Measurements from ENCODE around the gene QSOX2.
"Not testable (repeated sequence)": the region's sequence is repeated elsewhere in the genome, so short reads cannot be mapped to it uniquely, and the experiment has no call there.

The QSOX2 gene

DNA sequence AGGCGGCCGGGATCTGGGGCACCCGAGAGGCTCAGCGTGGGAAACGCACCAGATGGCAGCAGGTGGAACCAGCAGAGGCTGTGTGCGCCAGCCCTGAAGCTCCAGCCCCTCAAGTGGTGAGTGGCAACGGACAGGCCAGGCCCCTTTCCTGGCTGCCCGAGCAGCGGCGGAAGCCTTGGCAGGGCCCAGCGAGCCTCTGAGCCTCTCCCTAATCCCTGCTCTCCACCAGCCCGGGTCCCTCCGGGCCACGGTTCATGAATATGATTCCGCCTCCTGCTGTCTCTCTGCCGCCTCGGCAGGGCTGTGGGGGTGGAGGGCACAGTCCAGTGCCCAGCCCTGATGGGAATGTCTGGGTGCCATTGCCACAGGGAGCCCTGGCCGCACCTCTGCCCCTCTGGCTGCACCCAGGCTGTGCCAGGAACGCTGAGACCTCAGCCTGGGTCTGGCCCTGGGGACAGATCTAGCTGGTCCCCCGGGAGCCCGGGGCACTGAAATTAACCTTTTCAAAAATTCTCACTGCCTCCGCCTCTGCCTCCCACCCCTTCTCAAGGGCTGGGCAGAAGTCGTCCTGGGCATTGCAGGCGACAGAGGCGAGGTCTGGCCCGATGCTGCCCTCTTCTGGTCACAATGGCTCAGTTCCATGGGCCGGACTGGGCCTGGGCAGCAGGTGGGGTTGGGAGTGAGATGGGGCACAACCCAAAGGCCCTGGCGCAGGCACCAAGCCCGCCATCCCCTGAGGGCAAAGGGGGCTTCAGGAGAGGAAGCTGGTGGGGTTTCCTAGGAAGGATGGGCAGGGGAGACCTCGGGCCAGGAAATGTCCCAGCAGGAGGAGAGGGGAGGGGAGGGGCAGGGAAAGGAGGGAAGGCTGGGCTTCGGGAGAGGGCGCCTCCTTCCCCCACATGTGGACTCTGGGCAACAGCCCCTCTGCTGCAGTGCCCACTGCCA, 38.0 kb upstream of the QSOX2 start:
- peak; percentile 93 for DNase-seq (ENCODE audit: low spot score)

DNA sequence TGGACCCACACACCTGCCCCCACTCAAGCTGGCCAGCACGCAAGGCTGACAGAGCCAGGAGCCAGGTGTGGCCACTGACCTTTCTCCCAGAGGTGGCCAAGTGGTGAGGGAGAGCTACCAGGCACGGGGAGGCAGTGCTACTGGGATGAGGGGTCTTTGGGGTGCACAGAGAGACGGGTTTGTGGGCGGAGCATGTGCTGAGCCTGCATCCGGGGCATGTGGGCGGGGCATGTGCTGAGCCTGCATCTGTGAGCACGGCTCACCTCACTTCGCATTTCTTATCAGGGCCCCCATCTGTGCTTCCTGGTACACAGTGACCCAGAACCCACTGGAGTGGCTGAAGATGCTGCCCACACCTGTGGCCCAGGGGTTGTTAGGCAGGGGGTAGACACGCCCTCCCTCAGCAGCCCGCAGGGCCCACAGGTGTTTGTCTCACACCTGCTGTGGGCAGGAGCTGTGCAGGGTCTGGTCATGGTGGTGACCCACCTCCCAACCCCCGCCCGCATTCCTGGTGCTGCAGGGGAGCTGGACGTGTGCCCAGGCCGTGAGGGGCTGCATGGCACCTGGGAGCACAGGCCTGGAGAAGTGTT, 36.8 kb upstream of the QSOX2 start:
- DNase-seq (ENCODE audit: low spot score) = no peak

DNA sequence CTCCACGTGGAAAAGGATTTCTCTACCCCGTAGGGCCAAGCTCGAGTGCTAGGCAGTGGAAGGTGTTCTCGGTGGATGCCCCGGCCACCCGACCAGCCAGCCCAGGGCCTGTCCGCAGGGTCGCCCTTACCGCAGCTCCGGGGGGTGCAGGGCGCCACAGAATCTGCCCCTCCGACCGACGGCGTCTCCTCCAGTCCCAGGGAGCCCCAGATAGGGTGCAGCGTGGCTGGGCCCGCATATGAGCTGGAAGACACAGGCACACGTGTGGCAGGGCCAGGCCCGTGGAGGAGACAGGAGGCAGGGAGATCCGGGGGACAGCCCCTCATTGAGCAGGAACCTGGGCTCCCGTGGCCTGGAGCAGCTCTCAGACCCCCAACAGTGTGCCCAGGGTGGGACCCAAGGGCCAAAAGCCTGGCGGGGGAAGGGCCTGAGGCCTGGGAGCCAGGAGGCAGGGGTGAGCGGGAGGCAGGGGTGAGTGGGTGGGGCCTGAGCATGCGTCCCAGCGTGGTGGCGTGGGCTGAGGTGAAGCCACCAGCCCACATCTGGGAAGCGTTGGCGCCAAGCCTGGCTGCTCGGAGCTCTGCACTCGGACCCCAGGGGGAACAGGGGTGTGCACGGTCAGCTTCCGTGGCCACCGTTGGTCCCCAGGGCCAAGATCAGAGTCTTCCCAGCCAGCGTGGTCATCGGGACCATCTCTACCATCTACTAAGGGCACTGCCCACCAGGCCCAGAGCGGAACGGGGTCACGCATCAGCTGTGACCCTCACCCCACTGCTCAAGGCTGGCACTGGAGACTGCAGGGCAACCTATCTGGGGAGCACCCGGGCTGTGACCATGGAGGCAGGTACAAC, 36.0 kb upstream of the QSOX2 start:
- no peak for DNase-seq (ENCODE audit: low spot score)

DNA sequence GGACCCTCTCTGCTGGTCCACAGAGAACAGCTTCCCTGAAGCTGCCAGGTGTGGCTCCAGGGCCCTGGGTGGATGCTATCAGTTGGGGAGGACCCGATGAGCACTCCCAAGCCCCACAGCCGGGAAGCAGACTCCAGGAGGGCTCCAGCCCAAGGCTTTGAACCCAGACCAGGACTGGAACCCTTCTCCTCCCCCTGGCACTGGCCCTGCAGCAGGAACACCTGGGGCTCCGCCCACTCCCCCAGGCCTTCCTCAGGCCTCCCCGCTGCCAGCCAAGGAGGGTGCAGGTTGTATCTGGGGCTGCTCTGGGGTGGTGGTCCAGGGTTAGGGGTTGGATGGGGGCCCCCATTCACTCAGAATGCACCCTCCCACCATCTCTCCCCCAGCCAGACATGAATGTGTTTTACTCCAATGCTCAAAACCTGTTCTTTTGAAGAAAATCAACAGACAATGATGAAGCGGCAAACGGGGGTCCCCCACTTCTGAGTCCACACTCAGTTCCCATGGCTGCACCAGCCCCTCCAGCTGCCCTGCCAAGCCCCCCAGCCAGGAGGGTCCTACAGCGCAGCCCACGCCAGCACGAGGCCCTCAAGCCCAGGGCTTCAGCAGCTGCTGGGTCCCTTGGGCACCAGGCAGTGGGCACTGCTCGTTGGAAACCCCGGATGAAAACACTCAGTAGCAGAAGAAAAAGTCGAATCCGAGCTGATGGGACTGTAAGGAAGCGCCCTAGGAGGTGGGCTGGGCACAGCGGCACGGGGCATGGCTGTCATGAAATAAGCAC, 35.1 kb upstream of the QSOX2 start:
- DNase-seq (ENCODE audit: low spot score) = no peak

DNA sequence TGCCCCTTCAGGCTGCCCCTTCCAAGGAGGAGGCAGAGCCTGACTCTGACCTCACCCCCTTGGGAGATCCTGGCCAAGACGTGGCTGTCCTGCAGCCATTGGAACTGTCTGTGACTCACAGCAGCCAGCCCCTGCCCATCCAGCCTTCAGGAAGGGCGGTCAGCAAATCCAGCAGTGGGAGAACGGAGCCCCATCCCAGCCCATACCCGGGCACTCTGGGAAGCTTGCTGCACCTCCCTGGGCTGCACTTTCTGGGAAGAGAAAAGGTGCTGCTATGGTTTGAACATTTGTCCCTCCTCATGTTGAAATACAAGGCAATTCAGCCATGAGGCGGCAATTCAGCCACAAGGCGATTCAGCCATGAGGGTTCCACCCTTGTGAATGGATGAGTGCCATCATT, 33.9 kb upstream of the QSOX2 start:
- no peak for DNase-seq (ENCODE audit: low spot score)

DNA sequence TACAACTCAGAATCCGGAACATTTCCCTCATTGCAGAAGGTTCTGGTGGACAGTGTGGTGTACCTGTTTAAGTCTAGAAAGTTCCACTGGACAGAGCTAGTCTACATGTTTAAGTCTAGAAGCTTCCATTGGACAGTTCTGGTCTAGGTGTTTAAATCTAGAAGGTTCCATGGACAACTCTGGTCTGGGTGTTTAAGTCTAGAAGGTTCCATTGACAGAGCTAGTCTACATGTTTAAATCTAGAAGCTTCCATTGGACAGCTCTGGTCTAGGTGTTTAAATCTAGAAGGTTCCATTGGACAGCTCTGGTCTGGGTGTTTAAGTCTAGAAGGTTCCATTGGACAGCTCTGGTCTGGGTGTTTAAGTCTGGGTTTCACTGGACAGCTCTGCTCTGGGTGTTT, 33.3 kb upstream of the QSOX2 start:
- DNase-seq (ENCODE audit: low spot score) = no peak

DNA sequence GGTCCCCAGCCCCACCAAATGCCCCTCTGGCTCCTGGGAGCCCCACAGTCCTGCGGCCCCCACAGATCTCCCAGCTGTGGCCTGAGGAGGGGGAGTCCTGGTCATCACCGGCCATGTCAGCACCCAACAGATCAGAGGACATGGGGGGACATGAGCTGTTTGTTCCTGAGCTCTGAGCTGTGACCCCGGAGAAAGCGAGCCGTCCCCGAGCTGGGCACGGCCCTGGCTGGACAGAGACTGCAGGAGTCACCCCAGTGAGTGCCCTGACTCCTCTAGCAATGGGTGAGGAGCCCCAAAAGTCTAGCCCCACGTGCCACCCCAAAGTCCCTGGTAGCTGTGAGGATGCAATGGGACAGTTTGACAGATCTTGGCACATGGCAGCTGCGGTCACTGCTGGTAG, 32.6 kb upstream of the QSOX2 start:
- DNase-seq (ENCODE audit: low spot score) = no peak

DNA sequence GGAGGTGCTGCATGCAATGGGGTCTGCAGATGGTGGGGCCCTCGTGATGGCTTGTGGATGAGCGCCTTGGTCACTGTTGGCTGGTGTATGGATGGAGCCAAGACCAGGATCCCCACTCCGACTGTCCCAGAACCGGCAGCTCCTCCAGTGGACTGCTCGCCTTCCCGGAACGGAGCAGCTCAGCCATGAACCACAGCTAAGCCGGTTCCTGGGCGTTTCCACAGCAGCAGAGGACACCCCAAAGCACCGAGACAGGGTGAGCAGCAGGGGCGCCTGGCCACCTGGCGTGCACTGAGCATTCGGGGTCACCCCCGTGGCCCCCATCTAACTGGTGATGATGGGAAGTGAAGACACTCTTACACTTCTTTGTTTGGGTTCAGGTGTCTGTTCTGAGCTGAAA, 32.1 kb upstream of the QSOX2 start:
- DNase-seq (ENCODE audit: low spot score) = no peak

DNA sequence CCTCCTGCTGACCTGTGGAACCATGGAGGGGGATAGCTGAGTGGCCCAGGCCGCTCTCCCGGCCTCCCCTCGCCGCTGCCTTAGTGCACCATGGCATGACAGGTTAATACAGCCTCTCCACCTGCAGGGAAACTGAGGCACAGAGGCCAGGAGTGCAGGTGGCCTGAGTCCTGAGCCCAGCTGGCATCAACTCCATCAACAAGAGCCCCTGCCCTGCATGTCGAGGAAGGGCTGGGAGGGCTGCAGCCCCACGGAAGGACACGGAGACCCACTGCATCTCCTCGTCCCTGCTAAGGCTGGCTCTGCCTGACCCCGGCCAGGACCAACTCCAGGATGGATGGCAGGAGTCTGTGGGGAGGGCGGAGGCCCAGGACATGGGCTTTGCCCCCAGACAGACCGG, 31.1 kb upstream of the QSOX2 start:
- DNase-seq (ENCODE audit: low spot score) = no peak

DNA sequence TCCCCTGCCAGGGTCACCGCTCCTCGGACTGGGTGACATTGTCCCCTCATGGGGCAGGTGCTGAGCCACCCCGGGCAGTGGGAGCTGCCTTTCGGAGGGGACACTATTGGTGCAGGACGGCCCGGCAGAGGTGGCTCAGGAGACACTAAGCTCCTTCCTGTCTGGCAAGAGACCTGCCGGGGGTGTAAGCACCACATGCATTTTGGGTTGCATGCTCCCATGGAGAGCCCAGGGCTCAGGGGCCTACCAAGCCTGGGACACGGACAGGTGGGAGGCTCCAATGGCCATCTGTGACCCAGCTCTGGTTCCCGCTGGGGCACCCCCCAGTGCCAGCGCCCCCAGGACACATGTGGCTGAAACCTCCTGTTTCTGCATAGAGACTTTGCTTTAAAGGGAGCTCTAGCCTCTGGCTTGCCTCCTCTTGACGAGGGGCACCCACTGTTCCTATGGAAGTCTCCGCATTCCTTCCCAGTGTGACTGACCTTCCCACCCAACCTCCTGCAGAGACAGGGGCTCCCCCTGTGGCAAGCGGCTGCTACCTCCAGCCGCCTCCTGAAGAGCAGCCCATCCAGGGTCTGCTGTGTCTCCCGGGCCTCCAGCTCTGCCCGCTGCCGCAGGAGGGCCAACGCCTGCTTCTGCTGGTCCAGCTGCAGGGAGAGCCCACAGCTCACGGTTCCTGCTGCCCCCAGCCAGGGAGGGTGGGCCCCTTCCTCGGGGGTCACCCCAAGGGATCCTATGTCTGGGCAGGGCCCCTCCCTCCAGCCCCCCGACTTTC, 30.2 kb upstream of the QSOX2 start:
- DNase-seq (ENCODE audit: low spot score) = no peak

DNA sequence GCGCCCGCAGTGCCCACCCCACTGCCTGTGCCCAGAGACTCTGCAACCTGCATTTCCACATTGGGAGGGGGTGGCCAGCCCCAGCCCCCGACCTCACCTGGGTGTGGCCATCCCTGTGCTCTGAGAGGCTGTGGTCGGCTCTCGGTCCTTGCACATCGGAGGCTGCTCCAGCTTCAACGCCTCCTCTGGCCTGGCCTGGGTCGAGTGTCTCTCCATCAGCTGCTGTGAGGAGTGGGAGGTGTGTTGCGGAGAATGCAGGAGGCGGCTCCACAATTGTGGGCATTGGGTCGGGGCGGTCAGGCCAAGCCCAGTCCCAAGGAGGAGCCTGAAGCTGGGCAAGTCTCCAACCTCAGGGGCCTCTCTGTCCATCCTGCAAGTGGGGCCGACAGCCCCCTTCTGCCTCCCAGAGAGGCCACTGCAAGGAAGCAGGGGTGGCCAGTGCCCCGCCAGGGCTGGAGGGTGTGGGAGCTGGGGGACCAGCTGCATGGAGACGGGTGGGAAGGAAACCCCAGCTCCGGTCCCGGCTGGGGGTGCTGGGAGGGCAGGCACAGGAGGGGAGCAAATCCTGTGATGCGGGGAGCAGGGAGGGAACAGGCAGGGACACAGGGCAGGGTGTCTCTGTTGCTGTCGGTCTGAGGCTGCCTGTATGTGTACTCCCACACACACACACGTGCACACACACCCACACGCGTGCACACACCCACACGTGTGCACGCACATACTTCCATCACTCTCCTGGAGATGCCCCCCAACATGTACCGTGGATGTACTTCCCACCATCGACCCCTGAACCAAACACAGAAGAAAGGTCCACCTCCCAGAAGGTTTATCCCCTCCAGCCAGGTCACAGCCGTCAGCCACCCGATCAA, 29.4 kb upstream of the QSOX2 start:
- DNase-seq (ENCODE audit: low spot score) = no peak

DNA sequence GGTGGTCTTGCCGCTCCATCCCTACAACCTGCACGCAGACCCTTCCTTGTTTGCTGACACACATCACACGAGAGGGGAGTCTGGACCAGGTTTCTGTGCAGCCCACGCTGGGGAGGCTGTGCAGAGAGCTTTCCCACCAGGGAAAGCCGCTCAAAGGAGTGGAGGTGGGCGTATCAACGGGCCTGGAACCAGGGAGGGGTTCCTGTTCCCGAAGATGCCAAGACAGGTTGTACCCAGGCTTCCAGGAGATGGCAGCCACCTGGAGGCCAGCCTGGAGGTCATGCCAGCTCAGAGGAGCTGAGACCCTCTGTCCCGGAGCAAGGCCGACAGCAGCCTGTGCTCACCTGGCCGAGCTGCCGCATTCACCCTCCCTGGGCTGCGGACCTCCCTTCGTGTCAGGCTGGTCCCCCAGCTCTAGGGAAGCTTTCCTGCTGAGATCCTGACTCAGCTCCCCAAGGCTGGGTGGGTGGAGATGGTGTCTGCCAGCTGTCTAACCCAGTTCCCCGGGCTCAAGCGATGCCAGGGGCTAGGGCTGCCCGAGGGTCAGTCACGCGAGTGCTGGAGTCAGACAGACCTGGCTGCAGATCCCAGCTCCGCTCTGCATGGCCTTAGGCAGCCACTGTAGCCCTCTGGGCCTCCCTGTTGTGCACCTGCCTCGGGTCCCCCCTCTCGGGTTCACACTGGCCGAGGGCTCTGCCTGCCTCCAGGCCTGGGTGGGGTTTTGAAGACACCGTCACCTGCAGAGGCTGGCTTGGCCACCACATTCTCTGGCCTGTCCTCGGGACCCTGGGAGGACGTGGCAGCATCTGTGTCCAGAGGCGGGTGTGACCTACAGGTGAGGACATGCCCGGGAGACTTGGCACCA, 28.5 kb upstream of the QSOX2 start:
- no peak for DNase-seq (ENCODE audit: low spot score)

DNA sequence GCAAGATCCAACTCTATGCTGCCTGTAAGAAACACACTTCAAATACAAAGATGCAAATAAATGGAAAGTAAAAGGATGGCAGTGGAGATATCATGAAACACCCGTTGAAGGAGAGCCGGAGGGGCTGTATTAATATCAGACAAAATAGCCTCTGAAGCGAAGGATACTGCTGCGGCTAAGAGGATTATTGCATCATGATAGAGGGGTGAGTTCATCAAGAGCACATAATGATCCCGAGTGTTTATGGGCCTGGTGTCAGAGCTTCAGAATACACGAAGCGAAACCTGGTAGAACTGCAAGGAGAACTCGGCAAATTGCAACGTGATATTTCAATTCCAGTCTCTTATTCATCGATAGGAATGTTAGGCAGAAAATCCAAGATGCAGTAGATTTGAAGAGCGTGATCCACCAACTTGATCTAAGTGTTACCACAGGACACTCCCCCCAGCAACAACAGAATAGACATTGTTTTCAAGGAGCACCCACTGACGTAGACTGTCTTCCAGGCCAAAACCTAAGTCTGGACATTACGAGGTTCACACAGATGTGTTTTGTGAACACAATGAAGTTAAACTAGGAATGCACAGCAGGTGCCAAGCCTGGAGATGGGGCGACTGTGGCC, 27.7 kb upstream of the QSOX2 start:
- no peak for DNase-seq (ENCODE audit: low spot score)

DNA sequence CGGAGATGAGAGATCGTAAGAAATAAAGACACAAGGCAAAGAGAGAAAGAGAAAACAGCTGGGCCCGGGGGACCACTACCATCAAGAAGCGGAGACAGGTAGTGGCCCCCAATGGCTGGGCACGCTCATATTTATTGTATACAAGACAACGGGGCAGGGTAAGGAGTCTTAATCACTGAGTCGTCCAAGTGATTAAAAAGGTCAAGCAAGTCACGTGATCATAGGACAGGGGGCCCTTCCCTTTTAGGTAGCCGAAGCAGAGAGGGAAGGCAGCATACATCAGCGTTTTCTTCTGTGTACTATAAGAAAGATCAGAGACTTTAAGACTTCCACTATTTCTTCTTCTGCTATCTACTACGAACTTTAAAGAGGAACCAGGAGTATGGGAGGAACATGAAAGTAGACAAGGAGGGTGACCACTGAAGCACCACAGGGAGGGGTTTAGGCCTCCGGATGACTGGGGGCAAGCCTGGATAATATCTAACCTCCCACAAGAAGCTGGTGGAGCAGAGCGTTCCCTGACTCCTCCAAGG, 24.6 kb upstream of the QSOX2 start:
- DNase-seq (ENCODE audit: low spot score) = no peak

DNA sequence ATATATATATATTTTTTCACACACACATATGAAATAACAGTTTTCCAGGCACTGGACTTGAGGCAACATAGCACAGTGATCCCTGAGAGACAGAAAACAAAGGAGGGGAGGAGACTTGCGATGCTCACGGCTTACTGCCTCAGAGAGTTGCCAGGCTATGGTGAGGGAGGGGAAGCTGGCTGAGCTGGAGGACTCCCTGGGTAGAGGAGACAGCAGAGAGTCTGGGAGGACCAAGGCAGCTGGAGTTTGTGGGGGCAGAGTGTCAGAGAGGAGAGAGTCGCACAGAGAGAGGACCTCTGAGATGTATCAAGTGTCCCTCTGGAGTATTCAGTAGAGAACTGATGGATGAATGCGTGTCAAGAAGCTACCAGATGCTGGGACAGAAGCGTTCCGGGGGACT, 23.1 kb upstream of the QSOX2 start:
- DNase-seq (ENCODE audit: low spot score) = no peak

DNA sequence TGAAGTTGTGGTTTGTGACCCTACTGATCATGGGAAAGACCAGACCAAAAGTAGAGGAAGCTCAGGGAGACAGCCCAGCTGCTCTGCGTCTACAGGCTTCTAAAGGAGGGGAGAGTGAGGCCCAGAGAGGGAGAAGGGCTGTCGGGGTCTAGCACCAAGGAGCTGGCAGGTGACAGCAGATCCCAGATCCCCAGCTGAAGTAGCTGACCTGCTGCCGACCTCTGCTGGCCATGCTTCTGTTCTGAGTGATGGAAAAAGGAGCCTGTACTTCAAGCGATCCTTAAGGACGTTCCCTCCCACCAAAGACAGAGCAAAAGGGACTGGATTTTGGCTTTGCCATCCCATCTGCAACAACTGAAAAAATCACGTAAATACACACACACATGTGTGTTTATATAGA, 22.7 kb upstream of the QSOX2 start:
- no peak for DNase-seq (ENCODE audit: low spot score)

DNA sequence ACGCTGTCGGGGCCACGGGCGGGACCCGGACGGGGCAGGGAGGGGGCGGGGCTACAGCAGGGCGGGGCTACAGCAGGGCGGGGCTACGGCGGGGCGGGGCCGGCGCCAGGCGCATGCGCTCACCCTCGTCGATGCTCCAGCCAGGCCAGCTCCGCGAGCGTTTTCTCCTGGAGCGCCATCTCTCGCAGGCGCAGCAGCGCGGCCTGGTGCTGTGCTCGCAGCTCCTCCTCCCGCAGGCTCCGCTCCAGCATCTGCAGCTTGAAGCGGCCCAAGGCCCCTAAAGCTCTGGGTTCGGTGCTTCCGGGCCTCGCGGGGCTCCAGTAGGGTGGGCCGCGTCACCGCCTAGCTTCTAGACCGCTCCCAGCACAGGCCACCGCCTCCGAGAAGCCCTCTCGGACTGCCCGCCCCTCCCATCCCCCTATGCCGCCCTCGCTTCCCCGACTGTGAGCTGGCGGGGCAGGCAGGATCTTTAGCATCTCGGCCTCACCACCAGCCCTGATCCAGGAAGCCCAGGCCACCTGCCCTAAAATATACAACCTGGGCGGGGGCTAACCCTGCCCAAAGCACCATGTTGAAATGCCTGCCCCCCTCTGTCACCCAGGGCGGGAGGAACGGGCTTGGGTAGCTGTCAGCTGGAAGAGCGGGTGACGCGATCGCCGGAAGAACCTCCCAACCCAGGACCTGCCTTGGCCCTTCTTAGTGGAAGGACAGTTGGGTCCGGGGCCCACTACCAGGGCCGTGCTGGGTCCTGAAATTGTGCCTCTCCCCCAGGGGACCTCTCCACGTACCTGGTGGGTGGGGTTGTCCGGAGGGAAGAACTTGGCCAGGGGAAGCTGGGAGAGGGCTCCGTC, 21.9 kb upstream of the QSOX2 start:
- DNase-seq (ENCODE audit: low spot score) = peak; percentile 99

DNA sequence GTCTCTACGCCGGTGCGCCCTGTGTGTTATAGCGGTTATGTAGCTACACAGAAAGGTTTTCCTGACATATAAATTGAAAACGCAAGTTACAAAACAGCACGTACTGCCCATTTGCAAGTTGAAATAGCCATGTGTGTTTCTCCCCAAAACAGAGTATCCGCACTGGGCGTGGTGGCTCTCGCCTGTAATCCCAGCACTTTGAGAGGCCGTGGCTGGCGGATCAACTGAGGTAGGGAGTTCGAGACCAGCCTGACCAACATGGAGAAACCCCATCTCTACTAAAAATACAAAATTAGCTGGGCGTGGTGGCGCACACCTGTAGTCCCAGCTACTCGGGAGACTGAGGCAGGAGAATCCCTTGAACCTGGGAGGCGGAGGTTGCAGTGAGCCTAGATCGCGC, 21.0 kb upstream of the QSOX2 start:
- DNase-seq (ENCODE audit: low spot score) = not testable (repeated sequence)

Measured in HuH-7.5 (cell line).